ENCODE measurements around the gene L1CAM.

L1CAM gene

GRCh38 chrX:153879741-153880439, 6.1 kb downstream of the L1CAM start:
- no peak for TF ChIP-seq ZNF274 (IDR thresholded peaks at IDR 0.05; ENCODE audit: low read depth, low read length)
- H3K4me3 ChIP-seq (ENCODE audit: low read length), result no peak overlapping the region

- no peak for TF ChIP-seq ZNF274 (IDR thresholded peaks at IDR 0.05; ENCODE audit: low read depth, low read length)
- no peak overlapping the region for H3K4me3 ChIP-seq (ENCODE audit: low read length)
Observed at GRCh38 chrX:153878969-153879653, 6.9 kb downstream of the L1CAM start.

GRCh38 chrX:153878345-153878744, 7.6 kb downstream of the L1CAM start:
- H3K4me3 ChIP-seq (ENCODE audit: low read length), result no peak overlapping the region
- TF ChIP-seq ZNF274 (IDR thresholded peaks at IDR 0.05; ENCODE audit: low read depth, low read length), result no peak

GRCh38 chrX:153877571-153878261, 8.3 kb downstream of the L1CAM start:
- H3K4me3 ChIP-seq (ENCODE audit: low read length), result no peak overlapping the region

GRCh38 chrX:153876112-153876491, 9.9 kb downstream of the L1CAM start:
- TF ChIP-seq ZNF274 (IDR thresholded peaks at IDR 0.05; ENCODE audit: low read depth, low read length), result no peak
- no peak overlapping the region for H3K4me3 ChIP-seq (ENCODE audit: low read length)

More at GRCh38 chrX:153877571-153878261, 8.3 kb downstream of the L1CAM start:
- no peak for TF ChIP-seq ZNF274 (IDR thresholded peaks at IDR 0.05; ENCODE audit: low read depth, low read length)

GRCh38 chrX:153875391-153876111, 10.4 kb downstream of the L1CAM start:
- H3K4me3 ChIP-seq (ENCODE audit: low read length), result no peak overlapping the region
- TF ChIP-seq ZNF274 (IDR thresholded peaks at IDR 0.05; ENCODE audit: low read depth, low read length), result no peak

- no peak for TF ChIP-seq ZNF274 (IDR thresholded peaks at IDR 0.05; ENCODE audit: low read depth, low read length)
- no peak overlapping the region for H3K4me3 ChIP-seq (ENCODE audit: low read length)
Observed at GRCh38 chrX:153874366-153875125, 11.4 kb downstream of the L1CAM start.

- H3K4me3 ChIP-seq (ENCODE audit: low read length), result no peak overlapping the region
Observed at GRCh38 chrX:153874085-153874365, 11.9 kb downstream of the L1CAM start.

GRCh38 chrX:153873282-153874084, 12.5 kb downstream of the L1CAM start:
- TF ChIP-seq ZNF274 (IDR thresholded peaks at IDR 0.05; ENCODE audit: low read depth, low read length), result no peak
- no peak overlapping the region for H3K4me3 ChIP-seq (ENCODE audit: low read length)

More at GRCh38 chrX:153874085-153874365, 11.9 kb downstream of the L1CAM start:
- no peak for TF ChIP-seq ZNF274 (IDR thresholded peaks at IDR 0.05; ENCODE audit: low read depth, low read length)

GRCh38 chrX:153871946-153872878, 13.8 kb downstream of the L1CAM start:
- TF ChIP-seq ZNF274 (IDR thresholded peaks at IDR 0.05; ENCODE audit: low read depth, low read length), result no peak
- H3K4me3 ChIP-seq (ENCODE audit: low read length), result no peak overlapping the region

- no peak overlapping the region for H3K4me3 ChIP-seq (ENCODE audit: low read length)
- TF ChIP-seq ZNF274 (IDR thresholded peaks at IDR 0.05; ENCODE audit: low read depth, low read length), result no peak
Observed at GRCh38 chrX:153871451-153871850, 14.5 kb downstream of the L1CAM start.

- no peak overlapping the region for H3K4me3 ChIP-seq (ENCODE audit: low read length)
- no peak for TF ChIP-seq ZNF274 (IDR thresholded peaks at IDR 0.05; ENCODE audit: low read depth, low read length)
Observed at GRCh38 chrX:153870791-153871360, 15.1 kb downstream of the L1CAM start.

Data from GM08714 (cell line).